ENCODE data around the gene NCOA5. TPM values are rescaled to one million over a fixed set of nuclear protein-coding genes. Genes with fewer than 3 reads are reported as not detected.

NCOA5 gene
- total RNA-seq, 1 donor from 2014 or later: 7.9 TPM

DNA sequence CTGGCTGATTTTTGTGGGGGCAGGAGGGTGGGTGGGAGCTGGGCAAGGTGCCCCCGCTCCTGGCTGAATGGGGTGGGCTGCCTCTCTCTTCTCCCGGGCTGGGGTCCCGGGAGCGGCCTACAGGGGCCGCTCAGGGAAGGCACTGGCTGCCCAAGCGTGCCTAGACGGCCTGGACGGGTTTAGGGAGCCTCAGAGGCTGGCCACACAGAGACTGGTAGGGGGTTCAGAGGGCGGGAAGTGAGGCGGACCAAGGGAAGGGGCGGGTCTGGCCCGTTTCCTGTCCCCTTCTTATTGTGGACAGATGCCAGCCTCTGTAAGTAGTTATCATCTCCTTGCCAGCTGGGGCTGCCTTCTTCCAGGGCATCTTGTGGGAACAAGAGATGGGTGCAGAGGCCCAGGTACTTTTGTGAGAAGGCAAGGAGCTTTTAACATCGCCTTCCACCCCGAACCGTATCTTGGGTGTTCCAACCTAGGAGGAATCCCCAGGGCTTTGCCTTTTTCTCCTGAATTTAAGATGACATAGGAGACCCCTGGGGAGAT lies 28.8 kb upstream of the NCOA5 start:
- no peak for FAIRE-seq
- Histone ChIP-seq H3K4me3 (ENCODE audit: low read depth, low read length) (peak overlapping the region; percentile 26), H3K36me3 (ENCODE audit: control insufficient read depth, insufficient read depth, low read length) (no peaks in the 10 kb centered on the region), H3K27me3 (ENCODE audit: control insufficient read depth, insufficient read depth, low read length) (peaks cover 5% of the 10 kb centered on the region)
- DNase-seq (ENCODE audit: low read depth): no peak
- TF ChIP-seq, protein P1, sequence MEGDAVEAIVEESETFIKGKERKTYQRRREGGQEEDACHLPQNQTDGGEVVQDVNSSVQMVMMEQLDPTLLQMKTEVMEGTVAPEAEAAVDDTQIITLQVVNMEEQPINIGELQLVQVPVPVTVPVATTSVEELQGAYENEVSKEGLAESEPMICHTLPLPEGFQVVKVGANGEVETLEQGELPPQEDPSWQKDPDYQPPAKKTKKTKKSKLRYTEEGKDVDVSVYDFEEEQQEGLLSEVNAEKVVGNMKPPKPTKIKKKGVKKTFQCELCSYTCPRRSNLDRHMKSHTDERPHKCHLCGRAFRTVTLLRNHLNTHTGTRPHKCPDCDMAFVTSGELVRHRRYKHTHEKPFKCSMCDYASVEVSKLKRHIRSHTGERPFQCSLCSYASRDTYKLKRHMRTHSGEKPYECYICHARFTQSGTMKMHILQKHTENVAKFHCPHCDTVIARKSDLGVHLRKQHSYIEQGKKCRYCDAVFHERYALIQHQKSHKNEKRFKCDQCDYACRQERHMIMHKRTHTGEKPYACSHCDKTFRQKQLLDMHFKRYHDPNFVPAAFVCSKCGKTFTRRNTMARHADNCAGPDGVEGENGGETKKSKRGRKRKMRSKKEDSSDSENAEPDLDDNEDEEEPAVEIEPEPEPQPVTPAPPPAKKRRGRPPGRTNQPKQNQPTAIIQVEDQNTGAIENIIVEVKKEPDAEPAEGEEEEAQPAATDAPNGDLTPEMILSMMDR (IDR thresholded peaks at IDR 0.05; ENCODE audit: insufficient read depth, low read length, severe bottlenecking): no peak

DNA sequence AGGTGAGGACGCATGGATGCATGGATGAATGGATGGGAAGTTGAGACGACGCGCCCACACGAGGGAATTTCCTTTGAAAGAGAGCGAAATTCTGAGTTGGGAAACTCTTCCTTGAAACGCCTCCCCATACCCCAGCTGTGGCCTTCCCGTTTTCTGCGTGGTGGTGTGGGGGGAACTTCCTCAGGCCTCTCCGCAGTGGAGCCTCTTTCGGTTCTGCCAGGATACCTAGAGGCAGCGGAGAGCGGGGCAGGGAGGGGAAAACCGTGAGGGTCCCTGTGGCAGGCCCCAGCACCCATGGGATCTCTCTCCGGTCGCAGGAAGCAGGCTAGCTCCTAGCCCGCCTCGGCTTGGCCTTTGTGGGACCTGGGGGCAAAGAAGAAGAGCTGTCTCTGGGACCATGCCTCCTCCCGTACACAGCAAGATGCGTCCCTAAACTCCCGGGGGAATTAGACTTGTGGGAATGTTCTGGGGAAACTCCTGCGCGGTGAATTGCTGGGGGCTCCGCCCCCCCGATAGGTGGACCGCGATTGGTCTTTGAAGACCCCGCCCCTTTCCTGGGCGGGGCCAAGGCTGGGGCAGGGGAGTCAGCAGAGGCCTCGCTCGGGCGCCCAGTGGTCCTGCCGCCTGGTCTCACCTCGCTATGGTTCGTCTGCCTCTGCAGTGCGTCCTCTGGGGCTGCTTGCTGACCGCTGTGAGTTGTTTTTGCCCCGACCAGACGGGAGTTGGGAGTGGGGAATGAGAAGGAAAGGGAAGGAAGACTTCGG lies 28.1 kb upstream of the NCOA5 start, which contains the start of gene CD40:
CD40 (plus strand) TSS at position 611 of the 764 bp plus-strand sequence; CDS start at position 641, 30 bp downstream.
- Histone ChIP-seq H3K4me3 (ENCODE audit: low read depth, low read length) (peak within 1 kb of the TSS; percentile 26), H3K27me3 (ENCODE audit: control insufficient read depth, insufficient read depth, low read length) (peaks cover 7% of the 10 kb centered on the region), H3K36me3 (ENCODE audit: control insufficient read depth, insufficient read depth, low read length) (no peaks in the 10 kb centered on the region)
- FAIRE-seq (no peak), DNase-seq (ENCODE audit: low read depth) (peak; percentile 64)
- TF ChIP-seq, protein P1 (IDR thresholded peaks at IDR 0.05; ENCODE audit: insufficient read depth, low read length, severe bottlenecking): no peak

DNA sequence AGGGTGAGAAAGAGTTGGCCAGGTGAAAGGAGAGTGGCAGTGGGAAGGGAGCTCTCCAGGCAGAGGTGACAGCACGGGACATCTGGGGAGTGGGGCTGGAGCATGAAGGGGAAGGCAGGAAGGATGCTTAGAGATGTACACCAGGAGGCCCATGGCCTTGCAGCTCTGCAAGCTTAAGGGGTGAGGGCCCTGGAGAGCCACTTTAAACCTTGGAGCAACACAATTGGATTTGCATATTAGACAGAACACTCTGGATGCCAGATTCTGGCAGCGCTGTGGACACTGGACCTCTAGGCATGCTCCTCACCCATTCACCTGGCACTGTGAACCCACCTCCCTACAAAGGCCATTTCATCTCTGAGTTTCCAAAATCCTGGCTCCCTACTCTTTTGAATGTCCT lies 24.7 kb upstream of the NCOA5 start:
- Histone ChIP-seq H3K36me3 (ENCODE audit: control insufficient read depth, insufficient read depth, low read length) (no peaks in the 10 kb centered on the region), H3K4me3 (ENCODE audit: low read depth, low read length) (no peak overlapping the region), H3K27me3 (ENCODE audit: control insufficient read depth, insufficient read depth, low read length) (peaks cover 10% of the 10 kb centered on the region)
- FAIRE-seq (no peak), DNase-seq (ENCODE audit: low read depth) (no peak)
- TF ChIP-seq, protein P1 (IDR thresholded peaks at IDR 0.05; ENCODE audit: insufficient read depth, low read length, severe bottlenecking): no peak

DNA sequence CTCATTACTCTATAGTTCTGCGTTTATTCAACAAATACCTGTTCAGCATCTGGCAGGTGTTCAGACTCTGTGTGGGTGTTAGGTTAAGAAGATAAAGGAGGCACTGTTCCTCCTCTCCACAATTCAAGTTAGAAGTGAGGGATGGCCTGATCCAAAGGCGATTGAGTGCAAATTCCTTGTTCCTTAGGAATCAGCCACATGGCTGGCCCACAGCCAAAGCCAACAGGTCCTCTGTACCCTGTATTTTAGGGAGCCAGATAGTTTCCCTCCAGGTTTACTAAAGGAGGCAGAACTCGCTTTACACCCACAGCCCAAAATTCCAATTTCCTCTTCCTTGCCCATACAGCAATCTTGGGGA lies 23.3 kb upstream of the NCOA5 start:
- Histone ChIP-seq H3K36me3 (ENCODE audit: control insufficient read depth, insufficient read depth, low read length) (no peaks in the 10 kb centered on the region), H3K27me3 (ENCODE audit: control insufficient read depth, insufficient read depth, low read length) (peaks cover 10% of the 10 kb centered on the region), H3K4me3 (ENCODE audit: low read depth, low read length) (no peak overlapping the region)
- DNase-seq (ENCODE audit: low read depth) (no peak), FAIRE-seq (no peak)
- TF ChIP-seq, protein P1 (IDR thresholded peaks at IDR 0.05; ENCODE audit: insufficient read depth, low read length, severe bottlenecking): no peak

DNA sequence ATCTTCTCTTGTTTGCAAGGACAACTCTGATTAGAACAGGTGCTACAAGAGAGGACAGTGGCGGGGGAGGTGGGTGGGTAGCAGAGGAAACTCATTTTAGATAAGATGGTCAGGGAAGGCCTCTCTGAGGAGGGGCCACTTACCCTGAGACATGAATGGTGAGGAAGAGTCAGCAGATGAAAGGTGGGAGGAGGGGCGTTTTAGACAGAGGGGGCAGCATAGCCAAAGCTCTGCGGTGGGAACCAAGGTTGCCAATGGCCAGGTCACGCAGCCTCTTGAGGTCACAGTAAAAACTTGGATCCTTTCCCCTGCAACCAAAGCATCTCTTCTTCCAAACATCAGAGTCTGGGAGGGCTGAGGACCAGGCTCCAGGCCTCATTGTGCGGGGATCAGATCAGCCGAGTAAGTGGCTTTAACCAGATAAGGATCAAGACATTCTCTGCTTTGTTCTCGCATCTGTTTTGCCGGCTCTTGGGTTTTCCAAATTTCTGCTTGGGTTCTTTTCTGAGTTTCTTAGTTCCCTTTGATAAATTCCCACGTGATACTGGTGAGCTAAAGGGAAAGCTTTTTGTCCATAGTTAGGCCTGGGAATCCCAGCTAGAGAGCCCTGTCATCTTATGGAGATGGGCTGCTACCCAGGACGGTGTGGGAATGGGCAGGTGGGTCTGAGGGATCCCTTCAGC lies 22.8 kb upstream of the NCOA5 start:
- H3K4me3 ChIP-seq (ENCODE audit: low read depth, low read length): no peak overlapping the region
- TF ChIP-seq, protein P1 (IDR thresholded peaks at IDR 0.05; ENCODE audit: insufficient read depth, low read length, severe bottlenecking): no peak
- DNase-seq (ENCODE audit: low read depth): no peak
- no peaks in the 10 kb centered on the region for H3K36me3 ChIP-seq (ENCODE audit: control insufficient read depth, insufficient read depth, low read length)
- peaks cover 10% of the 10 kb centered on the region for H3K27me3 ChIP-seq (ENCODE audit: control insufficient read depth, insufficient read depth, low read length)
- FAIRE-seq: no peak

Data from bronchial epithelial cell (primary cell).